H9 (cell line): Measurements from ENCODE around the gene NPAS3. TPM values are rescaled to one million over a fixed set of nuclear protein-coding genes. Genes with fewer than 3 reads are reported as not detected.

Experiments
- DNase-seq: peaks from one replicate; pipeline ENCODE4 v3.0.0-alpha.2; 2017
- H2AFZ ChIP-seq: one replicate; pipeline ENCODE4 v1.6.1; 2013; ENCODE audit warnings: mild to moderate bottlenecking, low read length, control low read depth, moderate library complexity
- H2AK5ac ChIP-seq: 2 replicates; pipeline ENCODE4 v1.6.1; 2013; ENCODE audit warnings: low read length, control low read depth, mixed read lengths; ENCODE audit not compliant: insufficient read length
- H2BK120ac ChIP-seq: one replicate; pipeline ENCODE4 v1.6.1; 2013; ENCODE audit warnings: low read depth, mild to moderate bottlenecking, low read length, control low read depth, inconsistent platforms; ENCODE audit not compliant: poor library complexity, severe bottlenecking
- H2BK12ac ChIP-seq: 2 replicates; pipeline ENCODE4 v1.6.1; 2013; ENCODE audit warnings: low read length, control low read depth, mixed read lengths, low read depth; ENCODE audit not compliant: insufficient read length
- H2BK15ac ChIP-seq: 2 replicates; pipeline ENCODE4 v1.6.1; 2013; ENCODE audit warnings: low read depth, low read length, control low read depth
- H2BK20ac ChIP-seq: one replicate; pipeline ENCODE4 v1.6.1; 2013; ENCODE audit warnings: low read depth, mild to moderate bottlenecking, low read length, control low read depth, inconsistent platforms; ENCODE audit not compliant: poor library complexity, severe bottlenecking
- H2BK5ac ChIP-seq: 2 replicates; pipeline ENCODE4 v1.6.1; 2013; ENCODE audit warnings: low read length, control low read depth, mixed read lengths; ENCODE audit not compliant: insufficient read length
- H3K14ac ChIP-seq: 2 replicates; pipeline ENCODE4 v1.6.1; 2013; ENCODE audit warnings: low read length, control low read depth; ENCODE audit not compliant: insufficient read depth
- H3K18ac ChIP-seq: 2 replicates; pipeline ENCODE4 v1.6.1; 2013; ENCODE audit warnings: low read depth, mild to moderate bottlenecking, mixed read lengths, low read length, control low read depth; ENCODE audit not compliant: insufficient read length
- H3K23ac ChIP-seq: 2 replicates; pipeline ENCODE4 v1.6.1; 2013; ENCODE audit warnings: low read length, control low read depth, mixed read lengths, low read depth; ENCODE audit not compliant: insufficient read length
- H3K23me2 ChIP-seq: 2 replicates; pipeline ENCODE4 v1.6.1; 2013; ENCODE audit warnings: low read depth, mild to moderate bottlenecking, mixed read lengths, low read length, control low read depth; ENCODE audit not compliant: insufficient read length, poor library complexity, severe bottlenecking
- H3K27ac ChIP-seq: 2 replicates; pipeline ENCODE4 v1.5.1; 2013; ENCODE audit warnings: low read length, control low read depth, mixed read lengths, low read depth; ENCODE audit not compliant: insufficient read length
- H3K27me3 ChIP-seq: 2 replicates; pipeline ENCODE4 v1.6.1; 2013; ENCODE audit warnings: low read length, control low read depth, inconsistent platforms; ENCODE audit not compliant: insufficient read depth
- H3K4ac ChIP-seq: 2 replicates; pipeline ENCODE4 v1.6.1; 2013; ENCODE audit warnings: low read depth, mild to moderate bottlenecking, control low read depth, inconsistent platforms, low read length, moderate library complexity
- H3K4me1 ChIP-seq: 2 replicates; pipeline ENCODE4 v1.6.1; 2013; ENCODE audit warnings: low read length, control low read depth, inconsistent platforms; ENCODE audit not compliant: insufficient read depth
- H3K4me2 ChIP-seq: 2 replicates; pipeline ENCODE4 v1.6.1; 2013; ENCODE audit warnings: low read length, control low read depth, mixed read lengths; ENCODE audit not compliant: insufficient read length, insufficient read depth
- H3K56ac ChIP-seq: 2 replicates; pipeline ENCODE4 v1.6.1; 2013; ENCODE audit warnings: low read depth, mild to moderate bottlenecking, mixed read lengths, low read length, control low read depth; ENCODE audit not compliant: insufficient read length
- H3K79me1 ChIP-seq: 2 replicates; pipeline ENCODE4 v1.6.1; 2013; ENCODE audit warnings: low read depth, mild to moderate bottlenecking, moderate library complexity, low read length, control low read depth, inconsistent platforms; ENCODE audit not compliant: insufficient read depth, poor library complexity, severe bottlenecking
- H3K79me2 ChIP-seq: 2 replicates; pipeline ENCODE4 v1.6.1; 2013; ENCODE audit warnings: low read length, control low read depth, inconsistent platforms; ENCODE audit not compliant: insufficient read depth
- H3K9ac ChIP-seq: 2 replicates; pipeline ENCODE4 v1.6.1; 2013; ENCODE audit warnings: low read length, control low read depth, mixed read lengths; ENCODE audit not compliant: insufficient read length; ENCODE audit errors: extremely low read depth
- H3K9me3 ChIP-seq: one replicate; pipeline ENCODE4 v1.6.1; 2013; ENCODE audit warnings: low read depth, low read length, inconsistent platforms; ENCODE audit not compliant: control insufficient read depth
- H3T11ph ChIP-seq: one replicate; pipeline ENCODE4 v1.6.1; 2013; ENCODE audit warnings: mild to moderate bottlenecking, low read length, control low read depth, inconsistent platforms
- H4K20me1 ChIP-seq: one replicate; pipeline ENCODE4 v1.6.1; 2013; ENCODE audit not compliant: control insufficient read depth, insufficient read length, insufficient read depth
- H4K5ac ChIP-seq: 2 replicates; pipeline ENCODE4 v1.6.1; 2013; ENCODE audit warnings: low read depth, mild to moderate bottlenecking, mixed read lengths, low read length, control low read depth; ENCODE audit not compliant: insufficient read length
- H4K8ac ChIP-seq: replicated peaks from 2 replicates; pipeline ENCODE4 v1.6.1; 2013; ENCODE audit warnings: low read length, control low read depth, mixed read lengths, low read depth; ENCODE audit not compliant: insufficient read length
- H4K91ac ChIP-seq: 2 replicates; pipeline ENCODE4 v1.6.1; 2013; ENCODE audit warnings: low read depth, mild to moderate bottlenecking, moderate library complexity, mixed read lengths, low read length, control low read depth; ENCODE audit not compliant: insufficient read length
- H3K27ac Mint-ChIP-seq, 3 experiments: 2 replicates in 2 of 3; 3 replicates in 1 of 3; pipeline ENCODE4 v1.8.0; 2020 to 2021; ENCODE audit warnings: mixed read lengths in 3 of 3, mild to moderate bottlenecking in 1 of 3, moderate library complexity in 1 of 3
- H3K27me3 Mint-ChIP-seq: 2 replicates; pipeline ENCODE4 v1.8.0; 2021; ENCODE audit warnings: low read depth, mild to moderate bottlenecking, moderate library complexity, mixed read lengths
- H3K36me3 Mint-ChIP-seq, 3 experiments: 2 replicates in 2 of 3; 3 replicates in 1 of 3; pipeline ENCODE4 v1.8.0; 2020 to 2021; ENCODE audit warnings: low read depth in 3 of 3, mixed read lengths in 3 of 3; ENCODE audit not compliant: insufficient read depth in 1 of 3
- H3K4me1 Mint-ChIP-seq, 2 experiments: 2 replicates each; pipeline ENCODE4 v1.8.0; 2020; ENCODE audit warnings: mixed read lengths in 2 of 2
- H3K4me3 Mint-ChIP-seq, 2 experiments: 2 replicates in 1 of 2; 3 replicates in 1 of 2; pipeline ENCODE4 v1.8.0; 2020 to 2021; ENCODE audit warnings: mild to moderate bottlenecking in 2 of 2, mixed read lengths in 2 of 2, moderate library complexity in 1 of 2
- H3K9me3 Mint-ChIP-seq, 2 experiments: 2 replicates in 1 of 2; 3 replicates in 1 of 2; pipeline ENCODE4 v1.8.0; 2020; ENCODE audit warnings: mild to moderate bottlenecking in 2 of 2, mixed read lengths in 2 of 2, moderate library complexity in 1 of 2
- CTCF ChIP-seq: fragments of 200-600 bp; sonication (generic); conservative IDR thresholded peaks from 3 replicates; pipeline ENCODE4 v1.8.0; 2021; ENCODE audit warnings: antibody characterized with exemption, mild to moderate bottlenecking
- whole genome bisulfite sequencing: extraction: QIAGEN DNeasy Blood & Tissue Kit; methylation state at CpG from one replicate; pipeline ENCODE4 v1.1.7; 2013; ENCODE audit warnings: missing lambda C conversion rate, low lambda C conversion rate, mixed read lengths; ENCODE audit not compliant: insufficient read length; ENCODE audit errors: extremely low coverage; 5-methylcytosine and 5-hydroxymethylcytosine counted together
- total RNA-seq: library from RNA; stranded (reverse); gene quantifications from 2 replicates; pipeline ENCODE4 v1.2.1, GENCODE V29; 2021

NPAS3 gene
- total RNA-seq, 1 experiment from 2014 or later: 0.17 TPM

DNA sequence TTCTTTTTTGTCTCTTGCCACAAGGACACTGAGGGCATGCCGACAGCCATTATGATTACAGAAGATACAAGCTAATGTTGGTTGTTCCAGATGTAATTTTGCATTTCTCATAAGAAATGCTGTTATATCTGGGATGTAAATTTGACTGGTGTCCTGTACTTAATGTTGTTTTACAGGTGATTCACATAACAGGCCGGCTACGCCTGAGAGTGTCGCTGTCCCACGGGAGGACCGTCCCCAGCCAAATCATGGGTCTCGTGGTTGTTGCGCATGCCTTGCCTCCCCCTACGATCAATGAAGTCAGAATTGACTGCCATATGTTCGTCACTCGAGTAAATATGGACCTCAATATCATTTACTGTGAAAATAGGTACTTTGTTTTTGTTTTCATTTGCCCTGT lies 835.5 kb downstream of the NPAS3 start:
- no CpG with 5 or more reads among the region's 11 CpGs for WGBS
- Histone ChIP-seq H2AFZ (no peak overlapping the region), H3K23me2 (no peaks in the 10 kb centered on the region), H2BK12ac (no peak overlapping the region), H3K4ac (no peak overlapping the region), H2BK15ac (no peak overlapping the region), H2AK5ac (no peak overlapping the region), H2BK20ac (no peak overlapping the region), H4K8ac (no peak overlapping the region), H2BK120ac (no peak overlapping the region), H3K14ac (no peak overlapping the region), H3K18ac (no peak overlapping the region), H4K91ac (no peak overlapping the region), H3T11ph (no peak overlapping the region), H3K4me1 (no peaks in the 10 kb centered on the region), H3K79me2 (no peaks in the 10 kb centered on the region), H2BK5ac (no peak overlapping the region), H3K23ac (no peak overlapping the region), H3K56ac (no peak overlapping the region), H3K9ac (no peak overlapping the region), H3K9me3 (no peaks in the 10 kb centered on the region), H3K27ac (no peak overlapping the region), H4K20me1 (no peaks in the 10 kb centered on the region), H4K5ac (no peak overlapping the region), H3K79me1 (no peaks in the 10 kb centered on the region), H3K27me3 (no peaks in the 10 kb centered on the region), H3K4me2 (no peak overlapping the region)
- no peak for DNase-seq
- Mint-ChIP-seq H3K4me1 (peaks cover 30 to 34% of the 10 kb centered on the region in 2 experiments), H3K36me3 (no peaks in the 10 kb centered on the region), H3K4me3 (no peak overlapping the region), H3K27me3 (no peaks in the 10 kb centered on the region), H3K9me3 (no peaks in the 10 kb centered on the region), H3K27ac (no peak overlapping the region)
- TF ChIP-seq CTCF: no peak
